Fibroblast of upper back skin (primary cell): ENCODE measurements around the gene HSF2.

Experiments used
- DNase-seq: peaks from one replicate; pipeline ENCODE4 v3.0.0-alpha.2; 2013

Gene HSF2, protein sequence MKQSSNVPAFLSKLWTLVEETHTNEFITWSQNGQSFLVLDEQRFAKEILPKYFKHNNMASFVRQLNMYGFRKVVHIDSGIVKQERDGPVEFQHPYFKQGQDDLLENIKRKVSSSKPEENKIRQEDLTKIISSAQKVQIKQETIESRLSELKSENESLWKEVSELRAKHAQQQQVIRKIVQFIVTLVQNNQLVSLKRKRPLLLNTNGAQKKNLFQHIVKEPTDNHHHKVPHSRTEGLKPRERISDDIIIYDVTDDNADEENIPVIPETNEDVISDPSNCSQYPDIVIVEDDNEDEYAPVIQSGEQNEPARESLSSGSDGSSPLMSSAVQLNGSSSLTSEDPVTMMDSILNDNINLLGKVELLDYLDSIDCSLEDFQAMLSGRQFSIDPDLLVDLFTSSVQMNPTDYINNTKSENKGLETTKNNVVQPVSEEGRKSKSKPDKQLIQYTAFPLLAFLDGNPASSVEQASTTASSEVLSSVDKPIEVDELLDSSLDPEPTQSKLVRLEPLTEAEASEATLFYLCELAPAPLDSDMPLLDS

DNA sequence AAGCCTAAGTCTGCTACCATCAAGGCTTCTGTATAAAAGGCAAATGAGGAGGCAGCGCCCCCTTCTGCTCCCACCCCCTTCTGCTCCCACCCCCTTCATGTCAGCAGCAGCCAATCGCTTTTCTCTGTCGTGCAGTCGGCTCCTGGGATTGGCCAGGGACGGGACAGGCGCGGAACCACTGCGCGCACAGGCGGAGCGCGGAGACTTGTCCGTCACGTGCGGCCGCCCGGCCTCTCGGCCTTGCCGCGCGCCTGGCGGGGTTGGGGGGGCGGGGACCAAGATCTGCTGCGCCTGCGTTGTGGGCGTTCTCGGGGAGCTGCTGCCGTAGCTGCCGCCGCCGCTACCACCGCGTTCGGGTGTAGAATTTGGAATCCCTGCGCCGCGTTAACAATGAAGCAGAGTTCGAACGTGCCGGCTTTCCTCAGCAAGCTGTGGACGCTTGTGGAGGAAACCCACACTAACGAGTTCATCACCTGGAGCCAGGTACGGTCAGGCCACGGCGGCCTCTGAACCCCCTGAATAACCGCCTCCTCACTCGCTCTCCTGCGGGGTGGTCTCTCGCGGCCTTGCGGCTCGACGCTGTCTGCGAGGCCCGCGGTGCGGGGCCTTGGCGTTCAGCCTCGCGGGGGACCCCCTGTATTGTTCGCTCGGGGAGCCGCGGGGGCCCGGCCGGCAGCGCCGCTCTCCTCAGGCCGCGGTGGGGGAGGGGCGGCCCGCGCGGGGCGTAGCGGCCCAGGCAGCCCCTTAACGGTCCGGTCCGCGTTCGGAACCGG is at the start of gene HSF2:
TSS of gene HSF2 (plus strand) at position 305 of the 773 bp plus-strand sequence. CDS start at position 391, 86 bp downstream.
- peak; percentile 99 for DNase-seq

DNA sequence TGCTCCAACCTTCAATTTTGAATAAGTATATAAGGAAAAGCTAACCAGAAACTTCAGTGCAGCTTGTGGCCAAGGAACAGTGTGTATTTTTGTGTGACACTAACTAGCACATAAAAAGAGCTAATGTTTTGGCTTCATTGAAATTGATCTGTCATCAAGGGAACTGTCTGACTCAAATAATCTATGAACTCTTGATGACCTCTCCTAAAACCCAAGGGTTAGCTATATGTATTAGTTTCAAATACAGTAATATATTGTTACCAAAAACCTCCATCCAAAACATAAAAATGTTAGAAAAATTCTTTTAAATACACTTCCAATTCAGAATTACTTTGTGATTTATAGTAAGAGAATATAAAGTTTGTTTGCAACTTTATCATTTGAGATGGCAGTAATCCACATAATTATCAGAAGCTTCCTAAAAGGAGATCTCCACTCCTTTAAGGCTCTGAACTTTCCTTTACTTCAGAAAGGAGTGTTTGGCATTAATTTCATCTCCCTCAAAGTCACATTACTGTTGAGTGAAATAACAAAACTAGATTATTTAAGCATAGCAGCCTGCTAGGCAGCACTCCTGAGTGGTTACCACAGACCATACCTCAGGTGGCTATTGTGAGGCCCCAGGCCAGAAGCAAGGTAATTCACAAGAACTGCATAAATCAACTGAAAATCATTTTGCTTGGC is 46.3 kb upstream of the HSF2 start:
- DNase-seq: no peak

DNA sequence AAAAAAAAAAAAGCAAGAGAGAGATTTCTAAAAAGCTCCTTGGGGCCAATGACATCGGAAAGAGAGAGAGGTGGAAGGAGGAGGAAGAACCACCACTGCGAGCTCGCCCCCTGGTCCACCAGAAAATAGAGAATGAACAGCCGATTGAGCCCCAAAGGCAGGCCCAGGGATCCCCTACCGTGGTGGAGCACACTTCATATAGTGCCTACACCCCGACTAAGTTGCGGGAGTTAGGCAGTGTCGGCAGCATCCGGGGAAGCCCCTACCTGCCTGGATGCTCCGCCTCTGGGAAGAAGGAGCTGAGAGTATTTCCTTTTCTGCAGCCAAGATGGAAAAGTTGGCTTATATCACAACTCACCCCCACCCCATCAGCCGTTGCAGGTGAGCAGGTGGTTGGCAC is 38.6 kb upstream of the HSF2 start:
- no peak for DNase-seq

DNA sequence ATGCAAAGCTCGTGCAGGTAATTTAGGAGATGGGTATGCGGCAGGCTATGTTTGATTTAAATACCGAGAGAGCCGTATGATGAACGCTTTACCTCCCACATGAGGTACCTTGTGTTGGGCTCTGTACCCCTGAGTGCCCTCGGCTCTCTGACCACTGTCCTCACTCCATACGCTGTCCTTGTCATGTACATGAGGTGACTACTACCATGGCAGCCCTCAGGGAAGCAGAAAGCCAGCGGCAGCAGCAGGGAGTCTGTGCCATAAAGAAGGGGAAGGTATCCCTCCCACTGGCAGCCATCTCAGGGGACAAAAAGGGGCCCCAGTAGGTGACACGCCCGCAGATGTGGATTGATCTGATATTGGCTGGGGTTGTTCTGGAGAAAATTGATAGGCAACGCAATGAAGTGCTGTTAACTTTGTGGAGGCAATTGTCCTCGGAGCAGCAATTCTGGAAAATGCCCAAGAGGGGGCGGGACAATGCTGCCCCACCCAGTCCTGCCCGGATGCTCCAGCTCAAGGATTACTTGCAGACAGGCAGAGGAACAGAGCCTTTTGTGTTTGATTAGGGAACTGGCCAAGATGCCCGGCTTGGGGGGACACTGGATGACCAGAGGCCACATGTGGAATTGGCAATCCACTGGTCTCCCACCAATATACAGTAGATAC is 38.0 kb upstream of the HSF2 start:
- DNase-seq: no peak

DNA sequence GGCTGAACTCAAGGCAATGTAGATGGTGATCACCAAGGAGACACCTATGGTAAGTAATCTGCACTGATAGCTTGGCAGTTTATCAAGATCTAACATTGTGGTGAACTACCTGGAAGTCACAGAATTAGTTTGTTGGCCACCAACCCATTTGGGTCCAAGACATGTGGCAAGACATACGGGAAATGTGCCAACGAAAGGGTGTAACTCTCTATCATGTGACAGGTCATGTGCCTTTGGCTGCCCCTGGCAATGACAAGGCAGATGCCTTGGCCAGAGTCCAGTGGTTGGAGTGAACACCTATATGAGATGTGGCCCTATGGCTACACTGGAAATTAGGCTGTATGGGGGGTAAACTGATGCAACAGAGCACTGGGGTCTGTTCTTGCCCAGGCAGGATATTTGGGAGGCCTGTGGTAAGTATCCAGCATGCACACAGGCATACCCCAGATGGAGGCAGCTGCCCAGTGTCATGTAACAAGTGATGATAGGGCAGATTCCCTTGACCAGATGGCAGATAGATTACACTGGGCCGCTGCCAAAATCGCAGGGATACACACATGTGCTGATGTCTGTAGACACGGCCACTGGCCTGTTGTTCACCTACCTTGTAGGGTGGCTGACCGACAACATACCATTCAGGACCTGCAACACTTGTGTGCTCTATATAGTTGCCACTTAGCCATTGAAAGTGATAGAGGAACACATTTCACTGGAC is 35.5 kb upstream of the HSF2 start:
- no peak for DNase-seq

DNA sequence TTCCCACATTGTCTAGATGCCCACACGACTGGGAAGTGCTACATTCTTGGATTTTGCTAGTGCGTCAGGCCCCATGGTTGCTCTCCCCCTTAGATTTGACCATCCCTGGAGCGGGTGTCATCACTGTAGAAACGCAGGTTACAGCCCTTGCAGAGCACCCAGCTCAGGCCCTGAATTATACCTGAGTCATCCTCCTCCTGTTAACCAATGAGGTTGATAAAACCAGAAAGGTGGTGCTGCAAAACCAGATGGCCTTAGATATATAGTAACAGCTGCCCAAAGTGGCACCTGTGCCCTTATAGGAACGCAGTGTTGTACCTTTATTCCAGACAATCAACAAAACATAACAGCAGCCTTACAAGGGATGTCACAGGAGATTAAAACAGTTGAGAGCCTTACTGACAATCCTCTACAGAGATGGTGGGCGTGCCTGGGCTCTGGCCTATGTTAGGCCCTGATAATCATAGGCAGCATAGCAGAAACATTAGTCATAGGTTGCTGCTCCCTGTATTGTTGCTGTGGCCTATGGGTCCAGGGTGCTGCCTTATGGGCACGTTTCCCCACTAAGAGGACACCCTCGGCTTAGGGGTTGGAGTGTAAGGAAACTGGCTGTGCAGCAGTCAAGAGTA is 33.6 kb upstream of the HSF2 start:
- no peak for DNase-seq

DNA sequence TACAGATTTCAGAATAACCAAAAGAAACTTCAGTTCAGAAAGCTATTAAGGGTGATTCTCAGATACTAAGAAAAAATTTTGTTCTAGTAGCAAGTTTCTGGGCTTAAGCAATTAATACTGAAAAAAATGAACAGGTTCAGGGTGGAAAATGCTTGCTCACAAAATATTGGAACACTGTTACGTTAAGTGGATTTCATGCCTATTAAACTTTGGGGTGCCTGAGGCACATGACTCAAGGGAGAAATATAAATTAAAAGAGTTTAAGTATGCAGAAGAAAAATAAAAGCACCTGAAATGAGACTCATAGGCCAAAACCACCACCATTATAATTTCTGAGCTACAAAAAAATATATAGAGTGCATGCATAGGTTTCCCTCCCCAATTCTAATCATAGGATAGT is 32.3 kb upstream of the HSF2 start:
- no peak for DNase-seq

DNA sequence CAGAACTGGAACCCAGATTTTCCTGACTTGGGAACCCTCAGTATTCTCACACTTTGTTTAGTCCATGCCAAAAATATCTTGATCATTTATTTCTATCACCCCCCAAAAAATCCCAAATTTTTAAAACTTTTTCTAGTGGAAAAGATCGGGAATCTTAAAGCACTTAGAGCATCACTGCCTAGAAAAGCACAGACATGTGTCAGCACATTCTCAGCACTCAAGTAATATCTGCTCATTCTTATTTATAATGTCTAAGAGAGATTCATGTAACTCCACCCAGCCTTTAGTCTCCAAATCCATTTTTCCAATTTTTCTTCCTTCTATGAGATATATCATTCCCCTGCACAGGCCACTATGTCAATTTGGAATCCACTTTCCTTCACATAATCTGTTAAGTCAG is 29.9 kb upstream of the HSF2 start:
- DNase-seq: no peak

DNA sequence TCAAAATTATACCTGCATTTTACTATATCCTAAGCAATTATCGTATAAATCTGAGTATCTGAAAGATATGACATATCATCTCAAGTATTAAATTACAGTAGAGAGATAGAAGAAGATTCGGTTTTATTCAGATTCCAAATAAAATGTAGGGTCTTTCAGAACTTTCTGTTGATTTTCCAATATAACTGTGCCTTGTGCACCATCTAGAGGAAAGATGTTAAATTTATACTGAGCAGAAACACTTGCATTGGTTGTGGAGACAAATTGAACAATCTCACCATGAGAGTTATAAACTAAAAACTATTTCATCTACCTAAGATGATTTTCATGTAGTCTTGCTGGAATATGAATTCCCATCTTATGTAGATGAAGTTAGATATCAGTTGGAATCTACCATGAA is 26.8 kb upstream of the HSF2 start:
- DNase-seq: peak; percentile 11

DNA sequence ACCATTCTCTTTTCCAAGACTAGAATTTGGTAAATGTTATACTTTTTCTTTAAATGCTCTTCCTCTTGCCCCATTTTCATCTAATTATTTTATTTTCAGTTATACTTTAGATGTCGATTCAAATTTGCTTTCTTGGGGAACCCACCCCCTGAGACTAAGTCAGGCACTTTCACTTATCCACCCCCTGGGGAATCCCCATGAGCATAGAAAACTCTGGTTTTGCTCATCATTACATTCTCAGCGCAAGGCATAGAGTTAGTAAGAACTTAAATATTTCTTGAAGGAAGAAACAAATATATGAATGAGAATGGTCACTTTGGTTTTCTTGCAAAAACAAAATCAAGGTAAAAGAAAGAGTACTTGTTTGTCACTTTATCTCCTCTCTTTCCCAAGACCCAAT is 25.1 kb upstream of the HSF2 start:
- no peak for DNase-seq

DNA sequence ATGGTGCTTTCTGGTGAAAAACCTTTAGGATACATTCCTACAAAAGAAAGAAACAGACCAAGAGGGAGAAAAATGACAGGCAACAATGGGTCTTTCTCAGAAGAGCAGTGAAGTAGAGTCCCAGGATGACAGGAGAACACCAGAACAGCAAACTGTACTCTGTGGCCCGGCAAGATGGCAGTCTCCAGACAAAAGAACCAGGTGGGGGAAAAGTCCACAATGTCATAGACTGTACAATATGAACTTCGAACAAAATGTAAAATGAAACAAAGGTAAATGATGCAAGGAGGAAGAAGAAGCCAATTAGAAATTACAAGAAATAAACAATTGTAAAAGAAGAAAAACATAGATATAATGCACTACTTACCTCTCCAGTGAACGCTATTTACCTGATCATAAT is 23.2 kb upstream of the HSF2 start:
- DNase-seq: no peak

DNA sequence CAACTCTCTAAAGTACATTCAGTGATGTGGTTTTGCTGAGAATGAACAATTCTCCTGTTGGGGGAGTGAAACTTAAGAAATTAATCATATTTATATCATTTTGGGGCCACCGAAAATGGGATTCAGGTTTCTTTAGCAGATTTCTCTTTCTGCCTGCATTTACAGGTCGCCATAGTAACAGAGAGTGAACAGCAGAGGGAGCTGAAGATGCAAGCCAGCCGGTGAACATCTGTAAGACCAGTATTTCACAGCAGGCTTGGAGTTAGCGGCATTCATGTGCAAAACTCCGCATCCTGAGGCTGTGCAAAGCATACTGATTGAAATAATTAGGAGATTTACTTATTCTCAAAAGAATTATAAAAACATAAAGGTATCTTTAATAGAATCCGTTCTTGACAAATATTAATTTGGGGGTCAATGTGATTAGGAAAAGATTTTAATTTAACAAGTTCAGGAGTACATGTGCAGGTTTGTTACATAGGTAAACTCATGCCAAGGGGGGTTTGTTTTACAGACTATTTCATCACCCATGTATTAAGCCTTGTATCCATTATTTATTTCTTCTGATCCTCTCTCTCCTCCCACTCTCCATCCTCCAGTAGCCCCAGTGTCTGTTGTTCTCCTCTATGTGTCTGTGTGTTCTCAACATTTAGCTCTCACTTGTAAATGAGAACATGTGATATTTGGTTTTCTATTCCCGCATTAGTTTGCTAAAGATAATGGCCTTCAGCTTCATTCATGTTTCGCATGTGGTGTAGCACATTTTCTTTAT is 17.8 kb upstream of the HSF2 start:
- DNase-seq: peak; percentile 73

DNA sequence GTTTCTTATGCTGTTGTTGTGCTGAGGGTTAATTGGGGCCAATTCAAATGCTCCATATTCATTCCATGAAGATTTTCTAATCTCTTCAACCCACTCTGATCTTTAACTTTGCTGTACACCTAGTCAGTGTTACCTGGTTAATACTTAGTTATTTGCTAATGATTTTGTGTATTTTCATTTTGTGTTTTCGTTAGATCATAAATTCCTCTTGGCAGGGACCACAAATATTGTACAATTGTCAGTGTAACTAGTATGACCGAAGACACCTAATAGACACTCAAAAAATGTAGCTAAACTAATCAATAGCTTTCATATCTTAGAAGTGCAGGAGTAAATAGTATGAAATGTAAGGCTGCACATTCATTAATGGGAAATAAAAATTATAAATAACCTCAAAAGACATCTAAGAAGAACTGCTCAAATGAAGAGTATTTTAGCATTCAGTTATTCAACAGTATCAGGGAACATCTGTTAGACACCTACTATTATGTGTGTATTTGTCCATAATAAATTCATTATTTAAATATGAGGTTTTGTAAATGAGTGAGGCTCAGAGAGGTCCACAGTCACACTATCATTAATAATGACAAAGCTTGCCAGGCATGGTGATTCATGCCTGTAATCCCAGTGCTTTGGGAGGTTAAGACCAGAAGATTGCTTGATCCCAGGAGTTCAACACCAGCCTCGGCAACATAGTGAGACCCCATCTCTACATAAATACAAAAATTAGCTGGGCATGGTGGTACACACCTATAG is 13.4 kb upstream of the HSF2 start:
- no peak for DNase-seq

DNA sequence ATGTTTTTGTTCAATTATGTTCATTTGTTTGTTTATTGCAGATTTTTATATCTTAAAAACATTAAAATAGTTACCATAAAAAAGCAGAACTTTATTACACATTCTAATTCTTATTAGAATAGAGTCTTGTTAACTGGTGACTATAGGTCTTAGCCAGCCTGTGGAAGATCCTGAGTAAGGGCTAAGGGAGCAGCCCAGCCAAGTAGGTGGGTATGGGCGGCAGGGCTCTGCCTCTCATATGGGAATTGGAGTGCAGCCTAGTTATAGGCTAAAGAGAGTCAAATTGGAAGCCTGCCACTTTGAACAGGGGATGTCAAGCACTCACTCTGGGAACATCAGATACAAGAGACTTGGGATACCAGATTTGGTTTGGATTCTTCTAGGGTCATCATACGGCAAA is 10.5 kb upstream of the HSF2 start:
- no peak for DNase-seq

DNA sequence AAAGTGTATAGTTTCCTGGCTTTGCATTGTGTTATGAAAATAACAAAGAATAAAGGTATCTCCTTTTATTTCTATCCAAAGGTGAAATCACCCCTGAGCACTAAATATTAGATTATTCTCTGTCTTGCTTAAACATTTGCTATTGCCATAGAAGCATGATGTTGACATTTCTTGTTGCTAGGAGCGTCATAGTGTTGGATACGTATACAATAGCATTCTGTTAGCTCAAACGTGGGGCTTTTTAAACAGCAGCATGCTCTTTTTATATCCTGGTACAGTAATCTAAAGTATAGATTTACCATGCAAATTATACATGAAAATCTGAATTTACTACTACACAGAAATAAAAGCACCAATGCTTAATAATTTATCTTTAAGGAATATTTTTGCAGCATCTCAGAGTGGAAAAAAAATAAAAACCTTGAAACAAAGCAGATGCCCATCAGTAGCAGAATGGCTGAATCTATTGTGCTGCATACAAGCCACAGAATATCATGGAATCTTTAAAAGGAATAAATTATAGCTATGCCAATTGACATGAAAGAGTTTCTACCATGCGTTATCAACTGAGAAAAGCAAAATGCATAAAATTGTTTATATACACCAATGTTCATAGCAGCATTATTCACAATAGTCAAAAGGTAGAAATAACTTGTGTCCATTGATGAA is 9.6 kb upstream of the HSF2 start:
- DNase-seq: no peak

DNA sequence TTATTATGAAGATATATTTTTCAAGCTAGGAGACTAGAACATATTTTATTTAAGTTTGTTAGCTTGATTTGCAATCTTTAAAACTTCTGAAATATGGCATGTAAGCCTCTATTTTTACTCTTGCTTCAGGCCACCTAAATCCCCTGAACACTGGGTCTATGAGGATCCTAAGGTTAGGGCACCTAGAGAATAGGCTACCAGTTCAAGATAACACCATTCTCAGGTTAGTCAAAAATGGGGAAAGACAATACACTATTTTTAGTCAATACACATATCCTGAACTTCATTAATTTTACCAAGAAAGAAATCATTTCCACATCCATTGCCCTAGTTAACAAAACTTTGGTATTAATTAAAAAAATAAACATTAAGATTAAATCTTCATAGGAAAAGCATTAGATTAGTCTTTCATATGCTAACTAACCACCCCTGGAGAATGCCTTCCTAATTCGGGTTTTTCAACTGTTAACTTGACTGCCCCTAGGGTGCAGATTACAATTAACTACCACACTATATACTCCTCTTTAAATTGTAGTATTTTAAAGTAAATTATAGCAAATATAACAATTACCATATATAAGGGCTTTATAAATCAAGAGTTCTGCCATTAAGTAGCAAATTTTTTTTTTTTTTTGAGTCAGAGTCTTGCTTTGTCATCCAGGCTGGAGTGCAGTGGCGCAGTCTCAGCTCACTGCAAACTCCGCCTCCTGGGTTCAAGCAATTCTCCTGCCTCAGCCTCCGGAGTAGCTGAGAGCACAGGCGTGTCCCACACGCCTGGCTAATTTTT is 6.7 kb upstream of the HSF2 start:
- no peak for DNase-seq

DNA sequence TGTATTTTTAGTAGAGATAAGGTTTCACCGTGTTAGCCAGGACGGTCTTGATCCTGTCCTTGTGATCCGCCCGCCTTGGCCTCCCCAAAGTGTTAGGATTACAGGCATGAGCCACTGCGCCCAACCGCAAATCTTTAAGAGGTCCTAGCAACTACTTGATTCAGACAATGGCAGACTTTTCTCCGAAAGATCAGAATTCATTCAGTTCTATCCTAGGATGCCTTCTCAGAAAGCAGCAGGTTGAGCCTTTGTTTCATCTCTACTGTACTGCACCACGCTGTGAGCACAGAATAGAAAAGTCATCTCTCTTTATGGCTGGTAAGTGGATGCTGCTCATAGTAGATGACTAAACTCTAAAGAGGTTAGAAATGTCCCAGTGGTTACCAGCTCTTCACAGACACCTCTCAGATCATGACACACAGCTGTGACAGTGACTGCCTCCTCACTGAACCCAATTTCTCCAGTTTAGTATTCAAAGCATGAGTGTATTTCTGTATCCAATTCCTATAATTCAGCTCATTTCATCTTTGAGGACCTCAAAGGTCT is 6.0 kb upstream of the HSF2 start:
- no peak for DNase-seq

DNA sequence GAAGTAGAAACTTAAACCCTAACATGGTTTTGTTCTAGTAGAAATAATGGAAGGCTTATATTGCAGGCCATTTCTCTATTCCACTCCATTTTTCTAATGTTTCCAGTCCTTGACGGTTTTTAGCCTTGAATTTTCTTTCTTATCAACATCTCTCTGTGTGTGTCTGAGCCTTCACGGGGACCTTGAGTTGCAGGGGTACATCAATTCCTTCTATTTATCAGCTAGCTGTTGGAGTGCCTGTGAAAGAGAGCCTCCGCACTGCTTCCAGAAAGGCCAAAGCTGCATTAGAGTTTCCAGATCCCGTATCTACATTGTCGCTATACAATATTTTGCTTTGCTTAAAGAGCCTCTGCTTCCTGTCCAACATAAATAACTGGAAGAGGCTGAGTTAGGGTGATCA is 5.4 kb upstream of the HSF2 start:
- no peak for DNase-seq

DNA sequence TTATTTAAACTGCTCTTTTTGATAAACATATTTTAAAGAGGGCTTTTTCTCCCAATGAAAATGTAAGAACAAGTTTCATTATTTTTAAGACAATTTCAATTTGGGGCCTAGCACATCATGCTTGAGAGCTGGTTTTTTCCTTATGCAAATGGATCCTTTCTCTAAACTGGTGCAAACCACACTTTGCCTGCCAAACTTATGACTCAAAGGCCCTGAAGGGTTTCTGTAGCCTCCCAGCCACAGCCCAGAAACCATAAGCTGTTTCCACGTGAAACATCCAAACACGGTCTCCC is 451 bp upstream of the HSF2 start:
- DNase-seq: no peak
